A549 (cell line): ENCODE measurements around the gene DPH5.

Experiments used
- CTCF ChIP-seq: fragments of >200 bp; sonication (Bioruptor Twin); formaldehyde crosslinking; IDR thresholded peaks from 3 replicates; pipeline ENCODE4 v1.5.1; 2016
- EP300 ChIP-seq, 2 experiments: fragments of >200 bp; sonication (Bioruptor Twin); formaldehyde crosslinking; IDR thresholded peaks; 2 replicates in 1 of 2; 3 replicates in 1 of 2; pipeline ENCODE4 v1.6.1; 2016 to 2017
- ESRRA ChIP-seq: fragments of 150-350 bp; IDR thresholded peaks from 2 replicates; pipeline ENCODE4 v1.6.1; 2014; ENCODE audit warnings: mild to moderate bottlenecking, low read length, borderline replicate concordance
- FOXS1 ChIP-seq: fragments of 250-450 bp; sonication (Bioruptor Pico); IDR thresholded peaks from 2 replicates; pipeline ENCODE4 v1.5.0; 2020; ENCODE audit warnings: mild to moderate bottlenecking, moderate library complexity
- HMGXB4 ChIP-seq: fragments of 250-450 bp; sonication (Bioruptor Pico); IDR thresholded peaks from 2 replicates; pipeline ENCODE4 v1.5.0; 2021; ENCODE audit warnings: mild to moderate bottlenecking, moderate library complexity, borderline replicate concordance
- JUN ChIP-seq, 2 experiments: fragments of >200 bp; sonication (Bioruptor Twin); formaldehyde crosslinking; IDR thresholded peaks; 2 replicates in 1 of 2; 3 replicates in 1 of 2; pipeline ENCODE4 v1.6.1; 2016 to 2017
- MAFK ChIP-seq: fragments of 450-650 bp; IDR thresholded peaks from 2 replicates; pipeline ENCODE4 v1.6.1; 2014; ENCODE audit not compliant: partially characterized antibody
- PHF8 ChIP-seq: fragments of 200-600 bp; sonication (generic); IDR thresholded peaks from 2 replicates; pipeline ENCODE4 v1.6.1; 2016; ENCODE audit warnings: low read depth, mild to moderate bottlenecking, antibody characterized with exemption, moderate library complexity, borderline replicate concordance
- POLR2A ChIP-seq: IDR thresholded peaks from 2 replicates; pipeline ENCODE4 v1.6.1; 2012; ENCODE audit warnings: mild to moderate bottlenecking, low read length
- POLR2AphosphoS2 ChIP-seq: conservative IDR thresholded peaks from 2 replicates; pipeline ENCODE4 v1.6.1; 2012; ENCODE audit warnings: low read length, improper control_type of control experiment, inconsistent platforms
- RARB ChIP-seq: fragments of 250-450 bp; sonication (Bioruptor Pico); IDR thresholded peaks from 2 replicates; pipeline ENCODE4 v1.8.0; 2021; ENCODE audit warnings: mild to moderate bottlenecking, moderate library complexity
- RNF2 ChIP-seq: fragments of 200-600 bp; sonication (generic); IDR thresholded peaks from 2 replicates; pipeline ENCODE4 v1.6.1; 2016; ENCODE audit warnings: low read depth, mild to moderate bottlenecking, antibody characterized with exemption, moderate library complexity, borderline replicate concordance
- SREBF2 ChIP-seq: fragments of 450-650 bp; IDR thresholded peaks from 2 replicates; pipeline ENCODE4 v1.6.1; 2014; ENCODE audit warnings: mild to moderate bottlenecking, moderate library complexity

GRCh38 chr1:100959502-100960060 lies 66.0 kb downstream of the DPH5 start:
- TF ChIP-seq POLR2A (no peak), MAFK (no peak), EP300 (IDR thresholded peaks at IDR 0.05) (no peak), CTCF (no peak), ESRRA (no peak), FOXS1 (CRISPR knock-in tag) (no peak), RNF2 (no peak), JUN (IDR thresholded peaks at IDR 0.05) (no peak), RARB (CRISPR knock-in tag) (no peak), SREBF2 (no peak), POLR2AphosphoS2 (no peak), HMGXB4 (CRISPR knock-in tag) (no peak), PHF8 (no peak)
